Measurements from ENCODE around the gene DDX18.

DDX18 gene

GRCh38 chr2:117835990-117836760 is 21.7 kb downstream of the DDX18 start:
- DNase-seq = peak; percentile 50 to 62

GRCh38 chr2:117845304-117845703 is 30.8 kb downstream of the DDX18 start:
- no peak for DNase-seq

- no peak for DNase-seq
Measured at GRCh38 chr2:117850015-117850414, 35.5 kb downstream of the DDX18 start.

GRCh38 chr2:117850461-117850860 is 36.0 kb downstream of the DDX18 start:
- no peak for DNase-seq

GRCh38 chr2:117851969-117852368 is 37.5 kb downstream of the DDX18 start:
- no peak for DNase-seq

GRCh38 chr2:117853316-117853715 is 38.8 kb downstream of the DDX18 start:
- no peak for DNase-seq

- no peak for DNase-seq
Measured at GRCh38 chr2:117853873-117854272, 39.4 kb downstream of the DDX18 start.

- no peak for DNase-seq
Measured at GRCh38 chr2:117854610-117855009, 40.1 kb downstream of the DDX18 start.

GRCh38 chr2:117855886-117856285 is 41.4 kb downstream of the DDX18 start:
- no peak for DNase-seq

- no peak for DNase-seq
Measured at GRCh38 chr2:117856415-117857210, 42.1 kb downstream of the DDX18 start.

- no peak for DNase-seq
Measured at GRCh38 chr2:117858336-117858735, 43.8 kb downstream of the DDX18 start.

GRCh38 chr2:117858892-117859531 is 44.5 kb downstream of the DDX18 start:
- DNase-seq = no peak

- no peak for DNase-seq
Measured at GRCh38 chr2:117859532-117859911, 45.0 kb downstream of the DDX18 start.

GRCh38 chr2:117859924-117860647 is 45.6 kb downstream of the DDX18 start:
- no peak for DNase-seq

GRCh38 chr2:117862459-117862858 is 48.0 kb downstream of the DDX18 start:
- DNase-seq = no peak

GRCh38 chr2:117875786-117876185 is 61.3 kb downstream of the DDX18 start:
- DNase-seq = no peak

- no peak for DNase-seq
Measured at GRCh38 chr2:117879003-117879402, 64.5 kb downstream of the DDX18 start.
